ENCODE measurements around the gene CBX8.

CBX8 gene

DNA sequence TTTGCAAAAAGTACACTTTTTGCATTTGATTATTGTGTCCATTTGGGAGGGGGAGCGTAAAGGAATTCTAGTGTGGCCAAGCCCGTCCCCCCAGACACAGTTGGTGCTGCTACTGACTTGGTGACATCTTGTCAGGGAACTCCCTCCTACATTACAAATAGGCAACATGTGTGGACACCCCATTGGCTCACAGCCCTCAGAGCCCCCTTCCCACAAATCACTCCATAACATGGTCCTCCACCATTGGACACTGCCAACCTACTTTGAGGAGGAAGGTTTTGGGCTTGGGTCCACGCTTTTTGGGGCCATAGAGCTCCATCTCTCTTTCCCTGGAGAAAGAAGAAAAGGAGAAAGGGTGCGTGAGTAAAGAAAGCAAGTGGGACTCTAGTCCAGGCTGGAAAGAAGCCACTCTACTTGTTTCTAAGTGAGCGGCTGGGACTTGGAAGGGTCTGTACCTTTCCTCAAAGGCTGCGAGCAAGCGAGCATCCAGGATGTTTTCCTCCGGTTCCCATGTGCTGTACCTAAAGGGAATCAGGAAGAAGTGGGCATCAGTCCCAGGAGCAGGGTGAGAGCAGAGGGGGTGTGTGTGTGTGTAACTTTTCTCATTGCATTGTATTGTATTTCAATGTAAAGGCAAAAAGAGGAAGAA, 958 bp downstream of the CBX8 start:
- no peak for DNase-seq (ENCODE audit: insufficient read length, low spot score)
- FAIRE-seq = no peak

DNA sequence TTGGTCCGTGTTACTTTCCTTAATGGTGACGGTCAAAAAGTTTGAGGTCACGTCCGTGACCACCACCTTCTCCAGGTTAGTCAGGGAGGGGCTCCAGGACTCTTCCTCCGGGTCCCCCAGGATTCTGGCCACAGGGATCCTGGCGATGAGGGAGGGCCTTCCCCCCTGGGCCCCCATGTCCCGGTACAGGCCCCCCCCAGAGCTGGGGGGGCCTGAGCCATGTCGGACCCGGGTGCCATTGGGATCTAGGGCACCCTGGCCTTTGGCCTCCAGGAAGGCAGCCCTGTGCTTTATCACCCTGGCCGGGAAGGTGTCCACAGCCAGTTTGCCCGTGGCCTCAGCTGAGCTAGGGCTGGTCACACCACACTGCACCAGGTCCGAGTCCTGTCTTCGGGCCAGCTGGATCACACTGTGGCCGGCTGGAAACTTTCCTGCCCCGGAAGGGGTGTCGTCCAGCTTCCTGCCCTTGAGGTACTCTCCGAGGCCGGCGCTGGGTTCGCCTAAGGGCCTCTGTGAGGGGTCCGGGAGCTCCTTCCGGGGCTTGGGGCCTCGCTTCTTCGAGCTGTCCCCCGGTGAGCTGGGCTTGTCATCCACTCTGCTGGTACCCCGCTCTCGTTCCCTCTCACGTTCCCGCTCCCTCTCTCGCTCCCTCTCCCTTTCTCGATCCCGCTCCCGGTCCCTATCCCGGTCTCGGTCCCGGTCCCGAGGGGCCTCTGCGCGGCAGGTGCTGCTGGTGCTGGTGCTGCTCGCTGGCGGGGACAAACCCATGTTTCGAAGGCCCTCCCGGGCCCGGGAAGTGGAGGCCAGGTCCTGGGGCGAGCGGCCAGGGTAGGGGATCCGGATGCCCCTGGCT, 2.0 kb downstream of the CBX8 start:
- DNase-seq (ENCODE audit: insufficient read length, low spot score) (no peak), FAIRE-seq (no peak)

DNA sequence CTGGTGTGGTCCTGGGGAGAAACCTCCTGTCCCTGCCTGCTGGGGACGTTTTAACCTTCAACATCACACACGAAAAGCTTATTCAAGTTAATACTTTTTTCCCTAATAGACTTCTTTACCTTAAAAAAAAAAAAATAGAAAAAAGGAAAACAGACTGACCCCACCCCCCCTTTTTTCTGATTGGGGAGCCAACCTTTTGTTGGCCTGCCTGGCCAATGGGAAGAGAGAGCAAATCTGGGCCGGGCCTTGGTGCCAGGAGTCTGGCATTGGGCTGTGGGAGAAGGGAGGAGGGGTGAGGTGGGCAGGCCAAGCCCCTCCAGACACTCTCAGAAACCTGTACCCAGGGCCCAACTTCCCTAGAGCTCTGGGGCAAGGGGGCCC, 3.0 kb downstream of the CBX8 start:
- no peak for FAIRE-seq
- DNase-seq (ENCODE audit: insufficient read length, low spot score) = peak; percentile 56

DNA sequence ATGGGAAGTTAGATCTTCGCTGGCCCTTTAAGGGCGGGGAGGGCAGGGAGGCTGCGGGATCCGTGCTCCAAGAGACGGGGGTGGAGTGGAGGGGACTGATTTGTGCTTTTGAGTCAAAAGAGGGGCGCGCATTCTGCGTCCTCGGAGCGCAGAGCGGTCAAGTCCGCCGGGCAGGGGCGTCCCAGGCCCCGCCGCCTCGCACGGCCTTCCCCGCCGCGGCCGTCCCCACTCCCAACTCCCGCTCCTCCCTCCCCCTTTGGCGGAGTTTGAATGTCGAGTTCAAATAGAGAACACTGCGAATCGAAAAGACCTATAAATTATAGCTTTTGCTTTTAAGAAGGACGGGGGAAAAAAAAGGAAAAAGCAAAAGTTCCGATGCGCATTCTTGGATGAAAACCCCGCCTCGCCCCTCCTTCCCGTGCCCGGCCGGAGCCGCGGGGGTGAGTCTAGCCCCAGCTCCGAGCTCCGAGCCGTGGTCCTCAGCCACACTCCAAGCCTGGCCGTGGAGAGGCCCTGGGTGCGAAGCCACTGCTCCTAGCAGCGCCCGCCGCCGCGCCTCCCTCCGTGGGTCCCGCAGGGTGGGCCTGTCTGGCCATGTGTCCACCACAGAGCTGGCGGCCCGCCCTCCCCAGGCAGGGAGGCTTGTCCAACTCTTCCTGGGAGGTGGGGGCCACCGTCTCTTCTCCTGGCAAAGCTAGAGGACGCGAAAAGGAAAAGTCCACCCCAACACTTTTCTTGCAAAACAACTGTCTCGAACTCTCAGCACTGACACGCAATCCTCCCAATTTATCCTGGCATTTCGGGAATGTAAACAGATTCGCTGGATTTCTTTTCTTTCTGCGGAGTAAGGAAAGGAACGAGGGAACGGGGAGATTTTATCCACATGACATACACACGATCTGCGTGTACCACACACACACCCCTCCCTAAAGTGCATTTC, 3.6 kb downstream of the CBX8 start:
- no peak for DNase-seq (ENCODE audit: insufficient read length, low spot score)
- no peak for FAIRE-seq

DNA sequence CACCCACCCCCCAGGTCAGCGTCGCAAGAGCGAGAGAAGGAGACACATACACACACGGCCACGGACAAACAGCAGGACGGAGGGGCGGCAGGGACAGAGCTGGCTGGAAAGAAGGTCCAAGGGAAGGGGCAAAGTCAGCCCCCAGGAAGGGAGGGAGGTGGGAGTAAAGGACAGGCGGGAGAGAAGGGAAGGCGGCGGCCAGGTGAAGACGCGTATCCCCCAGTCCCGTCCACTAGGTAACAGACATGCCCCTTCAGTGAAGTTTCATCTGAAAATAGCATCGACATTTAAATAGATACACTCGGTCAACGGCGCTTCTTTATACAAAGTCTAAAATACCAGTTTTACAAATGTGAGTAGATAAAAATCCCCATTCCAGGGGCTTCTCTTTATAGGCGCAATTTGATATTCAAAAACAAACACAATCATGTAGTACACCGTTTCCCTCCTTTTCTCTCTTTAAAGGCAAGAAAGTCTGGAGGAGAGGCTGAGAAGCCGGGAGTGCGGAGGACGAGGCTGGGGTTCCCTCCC, 4.5 kb downstream of the CBX8 start:
- DNase-seq (ENCODE audit: insufficient read length, low spot score) (no peak), FAIRE-seq (no peak)

DNA sequence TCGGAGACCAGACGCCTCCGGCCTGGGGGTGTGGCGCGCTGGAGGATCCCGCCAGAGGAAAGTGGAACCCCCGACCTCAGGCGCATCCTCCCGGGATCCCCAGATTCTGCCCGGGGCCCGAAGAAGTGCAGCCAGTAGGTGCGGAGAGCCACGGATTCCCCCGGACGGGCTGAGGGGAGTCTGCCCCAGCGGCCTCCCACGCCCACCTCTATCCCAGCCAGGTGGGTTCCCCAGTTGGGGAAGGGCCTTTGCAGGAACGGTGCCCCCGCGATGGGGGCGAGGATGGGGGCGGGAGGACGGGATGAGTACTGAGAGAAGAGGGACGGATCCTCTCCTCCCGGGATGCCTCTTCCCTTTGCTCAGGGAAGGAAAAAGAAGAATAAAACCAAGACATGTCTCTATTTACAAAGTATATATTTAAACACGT, 5.1 kb downstream of the CBX8 start:
- DNase-seq (ENCODE audit: insufficient read length, low spot score) (no peak), FAIRE-seq (no peak)

DNA sequence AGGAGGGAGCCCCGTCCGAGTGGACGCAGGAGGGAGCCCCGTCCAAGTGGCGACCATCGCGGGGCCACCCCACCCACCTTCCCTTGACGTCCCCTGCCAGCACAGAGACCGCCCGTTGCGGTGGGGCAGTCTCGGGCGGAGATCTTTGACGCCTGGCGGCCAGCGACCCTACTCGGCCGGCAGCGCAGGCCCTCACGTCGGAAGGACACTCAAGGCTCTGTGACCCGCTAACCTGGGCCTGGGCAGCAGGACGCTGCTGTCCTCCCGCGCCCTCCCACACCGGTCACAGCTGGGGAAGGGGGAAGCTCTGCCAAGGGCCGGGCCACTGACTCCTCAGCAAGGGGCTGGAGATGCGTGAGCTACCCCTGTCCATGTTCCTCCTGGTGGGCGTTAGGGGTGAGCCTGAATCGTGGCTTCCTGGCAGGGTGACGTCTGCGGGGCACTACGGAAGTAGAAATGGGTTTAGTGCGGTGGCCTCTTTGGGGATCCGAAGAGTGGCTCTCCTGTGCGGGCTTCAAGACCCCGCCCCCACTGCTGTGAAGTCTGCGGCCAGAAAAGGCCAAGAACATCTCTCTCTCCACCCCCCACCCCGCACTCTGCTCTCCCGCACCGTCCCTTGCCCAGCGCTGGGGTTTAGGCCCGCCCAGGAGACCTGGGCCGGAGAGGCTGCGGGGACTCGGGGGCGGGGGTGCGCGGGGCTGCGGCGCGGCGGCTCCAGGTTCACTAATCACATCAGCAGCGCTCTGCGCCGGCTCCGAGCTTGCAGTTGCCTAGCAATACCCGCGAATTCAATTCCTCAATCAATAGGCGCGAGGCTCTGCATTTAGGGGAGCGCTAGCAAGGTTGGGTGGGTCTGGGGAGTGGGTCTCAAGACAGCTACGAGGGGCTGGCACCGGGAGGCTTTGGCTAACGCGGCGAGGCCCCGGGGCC, 5.8 kb downstream of the CBX8 start:
- FAIRE-seq = no peak
- no peak for DNase-seq (ENCODE audit: insufficient read length, low spot score)

DNA sequence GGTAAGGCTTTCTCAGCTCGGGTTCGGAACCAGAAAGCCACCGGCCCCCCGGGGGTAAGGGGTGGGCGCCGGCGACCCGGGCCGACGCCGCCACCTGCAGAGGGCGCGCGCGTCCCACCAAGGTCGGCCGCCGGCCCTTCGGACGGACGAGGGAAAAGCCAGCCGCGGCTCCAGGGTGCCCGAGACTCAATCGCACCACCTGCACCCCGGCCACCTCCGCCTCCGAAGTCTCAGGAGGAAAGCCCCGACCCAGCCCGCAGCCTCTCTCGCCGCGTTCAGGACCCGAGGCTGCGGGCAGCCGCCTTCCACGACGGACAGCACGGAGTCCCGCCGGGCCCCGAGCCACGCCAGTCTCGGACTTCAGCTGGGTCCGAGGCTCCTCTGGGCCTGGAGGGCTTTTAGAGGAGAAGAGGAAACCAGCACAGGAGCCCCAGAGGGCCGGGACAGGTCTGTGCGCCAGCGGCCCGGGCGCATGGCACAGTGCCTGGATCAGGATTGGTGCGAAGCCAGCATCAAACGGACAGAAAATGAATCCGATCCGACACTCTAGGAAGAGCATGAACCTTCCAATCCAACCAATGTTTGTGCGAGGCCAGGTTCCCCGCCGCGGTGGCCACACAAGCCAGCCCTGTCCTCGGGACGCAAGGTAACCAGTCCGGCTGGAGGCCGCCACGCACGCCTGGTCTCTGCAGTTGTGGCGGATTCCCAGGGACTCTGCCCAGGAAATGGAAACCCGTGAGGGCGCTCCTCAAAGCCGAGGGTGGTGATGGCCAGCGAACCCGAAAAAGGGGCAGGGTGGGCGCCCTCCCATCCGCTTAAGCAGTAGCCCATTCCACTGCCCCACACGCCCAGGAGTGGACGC, 6.7 kb downstream of the CBX8 start:
- FAIRE-seq = peak; percentile 36

DNA sequence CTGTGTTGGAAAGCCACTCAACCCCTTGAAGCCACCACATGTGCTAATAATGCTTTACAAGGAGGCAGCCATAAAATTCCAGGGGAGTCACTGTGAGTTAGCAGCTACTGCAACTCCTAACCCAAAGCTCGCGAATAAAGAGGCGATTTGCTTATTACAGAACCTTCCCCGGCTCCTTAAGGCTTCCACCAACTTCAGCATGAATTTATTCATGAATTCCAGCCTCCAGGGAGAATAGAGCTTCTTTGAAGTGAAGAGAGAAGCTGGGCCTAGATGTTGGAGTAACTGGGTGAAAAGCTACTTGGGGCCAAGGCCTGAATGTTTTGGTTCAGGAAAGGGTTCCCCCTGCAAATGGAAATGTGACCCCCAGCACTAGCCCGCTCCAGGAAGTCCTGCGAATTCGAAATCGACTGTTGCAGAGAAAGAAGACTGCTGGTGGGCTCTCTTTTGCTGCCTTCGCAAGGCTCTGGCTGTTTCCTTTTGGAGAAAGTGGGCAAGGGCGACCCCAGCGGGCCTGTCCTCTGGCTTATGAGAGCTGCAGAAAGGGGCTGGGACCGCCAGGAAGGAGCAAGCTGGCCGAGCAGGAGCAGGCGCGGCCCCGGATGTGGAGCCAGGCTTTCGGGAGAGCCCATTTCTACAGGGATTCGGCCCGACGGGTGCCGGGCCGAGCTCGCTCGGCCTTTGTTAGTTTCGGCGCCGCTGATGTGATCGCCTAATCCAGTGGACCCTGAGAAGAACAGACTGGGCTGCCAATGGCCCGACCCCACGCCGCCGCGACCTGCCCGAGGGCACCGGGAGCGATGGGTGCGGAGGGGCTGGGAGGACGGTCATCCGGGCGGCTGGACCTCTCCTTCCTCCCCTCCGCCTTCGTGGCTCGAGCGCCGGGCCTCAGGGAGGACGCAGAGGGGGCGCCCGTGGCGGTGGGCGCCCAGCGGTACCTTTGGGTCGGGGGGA, 7.6 kb downstream of the CBX8 start:
- FAIRE-seq (peak; percentile 9), DNase-seq (ENCODE audit: insufficient read length, low spot score) (no peak)

More for the DNA sequence above, 6.7 kb downstream of the CBX8 start:
- DNase-seq (ENCODE audit: insufficient read length, low spot score) = peak; percentile 71

DNA sequence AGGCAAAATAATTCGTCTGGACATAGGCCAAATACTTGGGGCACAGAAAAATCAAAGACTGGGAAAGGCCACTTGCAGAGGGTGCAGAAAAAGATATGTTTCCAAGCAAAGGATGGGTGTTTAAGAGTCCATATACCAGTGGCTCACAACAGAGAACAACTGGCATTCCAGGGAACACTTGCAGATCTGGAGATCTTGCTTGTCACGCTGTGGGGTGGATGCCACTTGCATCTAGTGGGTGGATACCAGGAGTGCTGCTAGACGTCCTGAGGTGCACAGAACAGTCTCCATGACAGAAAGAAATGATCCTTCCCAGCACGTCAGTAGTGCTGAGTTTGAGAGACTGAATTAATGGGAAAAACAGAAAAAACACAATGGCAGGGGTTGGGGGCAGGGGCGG, 8.4 kb downstream of the CBX8 start:
- FAIRE-seq = no peak
- no peak for DNase-seq (ENCODE audit: insufficient read length, low spot score)

DNA sequence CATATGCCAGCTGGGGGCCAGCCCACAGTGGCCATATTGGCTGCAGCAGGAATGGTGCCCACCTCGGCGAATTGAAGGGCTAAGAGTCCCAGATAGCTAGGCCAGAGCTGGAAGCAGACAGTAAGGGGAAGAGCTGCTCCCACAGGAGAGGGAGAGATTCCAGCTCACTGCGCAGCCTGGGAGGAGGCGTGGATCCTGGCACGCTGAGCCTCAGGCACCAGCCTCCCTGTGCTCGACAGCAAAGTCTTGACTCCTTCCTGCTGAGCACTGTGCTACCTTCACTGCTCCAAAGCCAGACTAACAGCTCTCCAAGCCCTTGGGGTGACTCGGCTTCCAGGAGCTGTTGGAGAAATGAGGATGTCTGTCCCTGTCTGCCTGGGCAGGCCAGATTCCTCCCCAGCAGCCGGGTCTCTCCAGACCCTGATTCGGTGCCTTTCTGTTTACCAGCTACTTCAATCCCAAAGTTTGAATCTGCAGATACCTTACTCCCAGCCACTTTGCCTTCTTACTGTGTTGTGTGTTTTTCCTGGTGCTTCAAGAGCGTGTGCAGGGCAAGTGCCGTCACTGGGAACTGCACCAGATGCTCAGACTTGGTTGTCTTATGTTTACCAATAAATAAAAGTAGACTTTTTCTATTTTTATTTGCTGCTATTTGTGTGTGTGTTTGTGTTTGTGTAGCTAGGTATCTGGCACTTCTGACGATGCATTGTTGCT, 9.8 kb downstream of the CBX8 start:
- DNase-seq (ENCODE audit: insufficient read length, low spot score) = no peak
- FAIRE-seq = no peak

DNA sequence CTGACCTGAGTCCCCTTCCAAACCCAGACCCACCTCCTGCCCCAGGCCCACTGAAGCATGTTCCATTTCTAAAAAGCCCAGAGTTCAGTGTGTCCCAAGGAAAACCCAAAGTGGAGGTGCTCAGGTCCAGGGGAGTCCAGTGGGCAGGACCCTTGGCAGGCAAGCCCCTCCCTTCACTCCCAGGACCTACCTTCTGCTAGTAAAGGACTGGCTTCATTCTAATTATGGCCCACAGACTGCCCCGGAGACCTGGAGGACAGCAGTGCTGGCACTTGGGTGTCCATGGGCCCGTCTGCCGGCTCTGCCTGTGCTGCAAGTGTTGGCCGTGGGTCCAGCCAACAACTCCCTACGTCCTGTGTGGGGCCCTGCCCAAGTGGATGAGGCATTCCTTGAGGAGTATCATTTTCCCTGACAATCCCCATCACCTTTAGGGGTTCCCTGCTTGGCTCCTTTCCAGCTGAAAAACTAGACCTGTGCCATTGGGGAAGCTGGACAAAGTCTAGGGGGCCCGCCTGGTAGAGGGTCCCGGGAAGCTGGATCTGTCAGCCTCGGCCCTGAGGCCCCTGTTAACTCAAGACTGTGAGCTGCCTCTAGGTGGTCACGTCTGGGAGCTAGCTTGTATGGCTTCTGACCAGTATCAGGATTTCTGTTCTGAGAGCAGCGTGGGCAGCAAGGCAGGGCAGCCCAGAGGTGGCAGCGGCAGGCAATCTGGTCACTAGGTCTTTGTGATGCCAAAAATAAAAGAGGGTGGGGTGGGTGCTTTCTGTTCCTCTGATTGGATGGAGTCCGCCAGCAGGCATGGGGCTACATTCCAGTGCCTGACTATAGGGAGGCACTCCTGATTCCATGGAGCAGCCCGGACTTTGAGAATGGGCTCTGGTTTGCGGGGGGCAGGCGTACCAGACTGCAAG, 10.7 kb downstream of the CBX8 start:
- FAIRE-seq (no peak), DNase-seq (ENCODE audit: insufficient read length, low spot score) (no peak)

DNA sequence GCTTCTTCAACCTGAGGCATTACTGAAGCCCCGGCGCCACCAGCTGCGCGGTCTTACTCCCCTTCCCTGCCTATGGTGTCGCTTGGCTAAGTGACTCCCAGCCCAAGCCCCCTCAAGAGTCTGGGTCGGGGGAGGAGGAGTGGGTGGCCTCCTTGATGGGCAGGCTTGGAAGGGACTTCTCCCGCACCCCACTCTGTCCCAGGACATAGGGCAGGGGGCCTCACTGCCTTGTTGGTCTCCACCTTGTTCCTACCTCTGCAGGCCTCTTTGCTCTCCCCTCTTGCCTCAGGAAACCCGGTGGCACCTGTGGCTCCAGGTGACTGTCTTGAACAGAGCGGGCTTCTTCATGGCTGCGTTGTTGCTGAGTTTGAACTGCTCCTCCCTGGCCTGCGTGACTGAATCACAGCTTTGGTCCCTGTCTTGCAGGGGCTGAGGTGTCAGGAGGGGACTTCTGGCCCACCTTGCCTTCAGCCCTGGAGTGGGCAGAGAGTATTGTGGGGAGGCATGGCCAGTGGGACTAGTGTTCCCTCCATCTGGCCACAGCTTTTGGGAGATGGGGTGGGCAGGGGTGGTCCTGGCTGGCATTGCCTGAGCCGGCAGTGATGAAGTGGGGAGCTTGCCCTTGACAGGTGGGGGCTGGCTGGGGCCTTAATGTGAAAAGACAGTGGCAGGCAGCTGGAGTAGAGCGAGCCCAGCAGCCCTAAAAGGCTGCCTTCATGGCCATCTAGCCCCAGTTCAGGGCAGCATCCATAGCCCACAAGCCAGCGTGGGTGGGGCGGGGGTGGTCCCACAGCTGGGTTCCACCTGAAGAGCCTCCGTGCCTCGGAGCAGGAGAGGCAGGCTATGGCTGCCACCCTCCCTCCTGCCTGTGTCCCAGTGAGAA, 11.6 kb downstream of the CBX8 start:
- DNase-seq (ENCODE audit: insufficient read length, low spot score) = no peak
- FAIRE-seq = no peak

DNA sequence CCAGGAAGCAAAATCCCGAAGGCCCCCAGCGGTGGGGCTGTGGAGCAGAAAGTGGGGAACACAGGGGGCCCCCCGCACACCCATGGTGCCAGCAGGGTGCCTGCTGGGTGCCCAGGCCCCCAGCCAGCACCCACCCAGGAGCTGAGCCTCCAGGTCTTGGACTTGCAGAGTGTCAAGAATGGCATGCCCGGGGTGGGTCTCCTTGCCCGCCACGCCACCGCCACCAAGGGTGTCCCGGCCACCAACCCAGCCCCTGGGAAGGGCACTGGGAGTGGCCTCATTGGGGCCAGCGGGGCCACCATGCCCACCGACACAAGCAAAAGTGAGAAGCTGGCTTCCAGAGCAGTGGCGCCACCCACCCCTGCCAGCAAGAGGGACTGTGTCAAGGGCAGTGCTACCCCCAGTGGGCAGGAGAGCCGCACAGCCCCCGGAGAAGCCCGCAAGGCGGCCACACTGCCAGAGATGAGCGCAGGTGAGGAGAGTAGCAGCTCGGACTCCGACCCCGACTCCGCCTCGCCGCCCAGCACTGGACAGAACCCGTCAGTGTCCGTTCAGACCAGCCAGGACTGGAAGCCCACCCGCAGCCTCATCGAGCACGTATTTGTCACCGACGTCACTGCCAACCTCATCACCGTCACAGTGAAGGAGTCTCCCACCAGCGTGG, 12.4 kb downstream of the CBX8 start:
- FAIRE-seq (no peak), DNase-seq (ENCODE audit: insufficient read length, low spot score) (no peak)

DNA sequence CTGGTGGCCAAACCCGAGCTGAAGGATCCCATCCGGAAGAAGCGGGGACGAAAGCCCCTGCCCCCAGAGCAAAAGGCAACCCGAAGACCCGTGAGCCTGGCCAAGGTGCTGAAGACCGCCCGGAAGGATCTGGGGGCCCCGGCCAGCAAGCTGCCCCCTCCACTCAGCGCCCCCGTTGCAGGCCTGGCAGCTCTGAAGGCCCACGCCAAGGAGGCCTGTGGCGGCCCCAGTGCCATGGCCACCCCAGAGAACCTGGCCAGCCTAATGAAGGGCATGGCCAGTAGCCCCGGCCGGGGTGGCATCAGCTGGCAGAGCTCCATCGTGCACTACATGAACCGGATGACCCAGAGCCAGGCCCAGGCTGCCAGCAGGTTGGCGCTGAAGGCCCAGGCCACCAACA, 13.0 kb downstream of the CBX8 start:
- DNase-seq (ENCODE audit: insufficient read length, low spot score) (no peak), FAIRE-seq (no peak)
